HG03159 (cell line): ENCODE measurements around the gene EVA1B.

Experiments
- ATAC-seq: cut with Tn5 transposase; IDR thresholded peaks from one replicate; pipeline ENCODE4 v1.9.1; 2021; ENCODE audit warnings: mild to moderate bottlenecking, moderate library complexity; ENCODE audit not compliant: unreplicated experiment

Gene EVA1B

GRCh38 chr1:36346741-36347370, 23.4 kb upstream of the EVA1B start:
- no peak for ATAC-seq

DNA sequence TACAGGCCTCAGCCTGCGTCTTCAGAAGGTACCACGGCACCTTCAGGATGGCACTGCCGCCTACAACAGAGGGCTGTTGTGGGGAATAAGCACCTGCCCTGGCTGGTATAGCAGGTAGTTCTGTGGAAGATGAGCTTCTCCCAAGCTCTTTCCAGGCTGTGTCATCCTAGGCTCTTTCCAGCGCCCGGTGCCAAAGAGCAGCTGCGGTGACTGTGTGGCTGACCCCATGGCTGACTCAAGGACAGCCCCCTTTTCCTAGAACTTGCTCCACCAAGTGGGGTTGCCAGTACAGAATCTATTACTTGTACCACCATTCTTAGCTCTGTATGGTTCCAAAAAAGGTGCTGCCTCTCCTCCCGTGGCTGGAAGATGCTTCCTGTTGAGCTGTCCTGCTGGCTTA, 21.9 kb upstream of the EVA1B start:
- ATAC-seq: no peak

- ATAC-seq: no peak
Observed at GRCh38 chr1:36344395-36344680, 20.9 kb upstream of the EVA1B start.

GRCh38 chr1:36343651-36344394, 20.4 kb upstream of the EVA1B start:
- no peak for ATAC-seq

- ATAC-seq: no peak
Observed at GRCh38 chr1:36342426-36343185, 19.2 kb upstream of the EVA1B start.

GRCh38 chr1:36341626-36342320, 18.3 kb upstream of the EVA1B start:
- ATAC-seq: no peak

- no peak for ATAC-seq
Observed at GRCh38 chr1:36339615-36340014, 16.2 kb upstream of the EVA1B start.

DNA sequence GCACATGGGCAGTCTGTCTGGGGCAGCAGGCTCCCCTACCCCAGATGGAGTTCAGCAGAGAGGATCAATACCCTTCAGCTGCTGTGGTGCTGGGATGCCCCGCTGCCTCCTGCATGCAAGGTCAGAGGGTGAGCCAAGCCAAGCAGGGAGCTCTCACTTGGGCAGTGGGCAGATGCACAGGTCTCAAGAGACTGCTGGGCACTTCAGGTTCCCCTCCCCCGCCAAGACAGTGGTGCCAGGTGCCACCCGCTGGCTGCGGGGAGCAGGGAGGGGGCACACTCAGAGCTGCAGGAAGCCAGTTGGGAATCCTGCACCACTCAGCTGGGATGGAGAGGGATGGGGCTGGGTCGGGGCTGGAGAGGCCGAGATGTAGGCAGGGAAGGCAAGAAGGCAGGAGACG, 15.8 kb upstream of the EVA1B start:
- no peak for ATAC-seq

DNA sequence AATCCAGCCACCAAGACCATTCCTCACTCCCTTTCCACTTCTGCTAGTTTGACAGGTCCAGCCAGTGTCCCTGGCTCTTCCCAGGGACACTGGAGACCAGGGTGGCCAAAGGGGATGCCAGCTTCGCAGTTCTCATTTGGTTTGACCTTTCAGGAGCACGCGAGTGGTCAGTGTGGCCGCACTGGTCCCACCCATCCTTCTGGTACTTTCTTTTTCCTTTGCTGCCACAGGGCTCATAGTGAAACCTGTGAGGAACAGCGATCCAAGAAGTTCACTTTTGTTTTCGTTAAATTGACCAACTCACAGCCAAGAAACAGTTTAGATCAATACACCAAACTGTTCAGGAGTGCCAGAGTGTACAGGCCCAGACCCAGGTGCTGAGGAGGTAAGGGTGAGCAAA, 14.4 kb upstream of the EVA1B start:
- no peak for ATAC-seq

- no peak for ATAC-seq
Observed at GRCh38 chr1:36330940-36331339, 7.5 kb upstream of the EVA1B start.

- no peak for ATAC-seq
Observed at GRCh38 chr1:36329817-36330216, 6.4 kb upstream of the EVA1B start.

- no peak for ATAC-seq
Observed at GRCh38 chr1:36328713-36329112, 5.3 kb upstream of the EVA1B start.

DNA sequence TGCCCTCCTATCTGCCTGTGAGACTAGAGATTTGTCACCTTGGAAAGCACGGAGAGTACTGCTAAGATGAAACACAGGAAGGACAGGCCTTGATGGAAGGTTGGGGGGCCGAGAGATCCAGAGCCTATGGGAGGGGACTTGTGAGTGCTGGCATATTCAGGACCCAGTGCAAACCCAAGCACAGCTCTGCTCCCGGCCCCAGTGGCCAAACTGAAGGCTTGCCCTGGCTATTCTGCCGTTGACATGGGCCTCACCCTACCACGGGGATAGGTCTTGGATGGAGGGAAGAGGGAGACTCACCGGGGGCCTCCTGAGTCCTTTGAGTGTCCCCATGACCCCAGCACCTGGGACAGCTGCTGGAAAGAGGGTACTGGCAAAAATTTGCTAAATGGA, 4.6 kb upstream of the EVA1B start:
- ATAC-seq: no peak

- ATAC-seq: no peak
Observed at GRCh38 chr1:36327421-36328087, 4.1 kb upstream of the EVA1B start.

GRCh38 chr1:36326499-36326898, 3.1 kb upstream of the EVA1B start:
- ATAC-seq: no peak

- ATAC-seq: no peak
Observed at GRCh38 chr1:36324353-36324703, 883 bp upstream of the EVA1B start.

- no peak for ATAC-seq
Observed at GRCh38 chr1:36322786-36323635, 434 bp downstream of the EVA1B start.

DNA sequence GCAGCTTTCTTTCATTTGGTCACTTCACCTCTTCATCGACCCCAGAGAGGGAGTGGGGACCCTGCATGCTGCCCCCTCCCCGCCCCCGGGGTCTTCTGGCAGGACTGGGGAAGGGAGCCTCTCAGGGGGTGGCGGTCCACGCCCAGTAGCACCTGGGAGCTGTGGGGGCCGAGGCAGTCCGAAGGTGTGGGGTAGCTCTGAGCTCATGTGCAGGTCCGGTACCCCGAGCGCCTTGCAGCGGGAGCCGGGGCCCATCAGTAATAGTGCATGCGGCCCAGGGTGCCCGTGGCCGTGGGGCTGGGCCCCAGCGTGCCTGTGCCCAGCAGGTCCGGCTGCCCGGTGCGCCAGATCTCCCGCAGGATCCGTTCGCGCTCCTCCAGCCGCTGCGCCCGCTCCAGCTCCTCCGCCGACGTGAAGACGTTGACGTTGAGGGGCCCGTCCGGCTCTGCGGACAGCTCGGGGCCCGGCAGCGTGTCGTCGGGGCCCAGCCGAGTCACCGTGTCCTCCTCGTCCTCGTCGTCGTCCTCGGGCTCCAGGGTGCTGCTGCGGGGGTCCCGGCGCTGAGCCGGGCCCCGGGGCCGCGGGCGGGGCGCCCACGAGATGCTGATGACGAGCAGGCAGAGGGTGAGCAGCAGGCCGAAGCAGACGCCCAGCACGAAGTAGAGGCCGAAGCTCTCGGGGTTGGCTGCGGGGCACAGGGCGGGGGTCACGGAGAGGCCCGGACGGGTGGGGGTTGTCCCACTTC, 1.2 kb downstream of the EVA1B start:
- no peak for ATAC-seq

DNA sequence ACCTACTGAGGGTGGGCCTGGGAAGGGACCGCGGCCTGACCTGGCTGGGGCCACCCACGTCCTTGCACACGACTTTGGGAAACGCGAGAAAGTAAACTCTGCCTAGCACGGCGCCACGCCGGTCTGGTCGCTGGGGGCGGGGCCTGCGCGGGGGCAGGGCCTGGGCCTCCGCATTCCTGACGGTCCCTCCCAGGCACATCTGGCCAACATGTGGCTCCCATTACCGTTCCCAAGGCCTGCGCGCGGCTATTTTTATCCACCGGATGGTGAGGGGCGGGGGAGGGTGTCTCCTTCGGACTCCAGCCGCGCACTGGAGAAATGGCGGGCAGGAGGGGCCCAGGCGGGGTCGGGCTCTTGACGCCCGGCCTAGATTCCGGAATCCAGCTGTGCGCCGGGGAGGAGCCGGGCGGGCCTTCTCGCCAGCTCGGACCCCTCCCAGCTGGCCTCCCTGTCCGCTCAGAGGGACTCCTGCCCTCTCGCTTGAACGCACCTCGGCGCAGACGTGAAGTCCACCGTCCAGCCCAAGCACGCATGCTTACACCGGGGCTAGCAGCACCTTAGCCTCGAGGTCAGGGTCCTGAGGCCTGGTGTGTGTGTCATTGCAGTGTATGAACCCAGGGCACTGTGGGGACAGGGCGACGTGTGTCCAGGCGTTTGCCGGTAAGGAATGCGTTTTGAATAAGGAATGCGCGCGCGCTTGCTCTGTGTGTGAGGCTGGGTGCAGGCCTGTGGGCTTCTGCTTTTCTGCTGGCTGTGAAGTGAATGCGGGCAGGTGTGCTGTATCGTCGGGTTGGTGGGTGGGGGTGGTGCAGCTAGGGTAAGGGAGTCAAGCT, 2.1 kb downstream of the EVA1B start:
- ATAC-seq: no peak
